Liver (tissue), 9 donors: ENCODE results near the gene ZNF547. TPM values are rescaled to one million over a fixed set of nuclear protein-coding genes. Genes with fewer than 3 reads are reported as not detected.
A peak's percentile ranks its signal among the peaks of the same experiment; 100 is the strongest.

Experiments
- DNase-seq: peaks from one replicate; pipeline ENCODE4 v3.0.0-alpha.2; 2017; ENCODE audit warnings: low spot score
- H3K27ac ChIP-seq, 2 donors: one replicate each; pipeline ENCODE4 v1.7.0; 2013; ENCODE audit warnings: inconsistent platforms in 2 of 2, low read length in 2 of 2, control low read depth in 1 of 2, low read depth in 1 of 2, mild to moderate bottlenecking in 1 of 2
- H3K27me3 ChIP-seq, 4 donors: one replicate each; pipeline versions ENCODE4 v1.6.1 to v1.7.0; 2013; ENCODE audit warnings: low read length in 3 of 4, inconsistent platforms in 1 of 4, mild to moderate bottlenecking in 1 of 4, moderate library complexity in 1 of 4; ENCODE audit not compliant: control insufficient read depth in 4 of 4, insufficient read depth in 4 of 4
- H3K36me3 ChIP-seq, 4 donors: one replicate each; pipeline versions ENCODE4 v1.6.1 to v1.7.0; 2013; ENCODE audit warnings: low read length in 3 of 4, mild to moderate bottlenecking in 3 of 4, low read depth in 1 of 4, moderate library complexity in 1 of 4; ENCODE audit not compliant: control insufficient read depth in 4 of 4, insufficient read depth in 3 of 4
- H3K4me1 ChIP-seq, 4 donors: one replicate each; pipeline versions ENCODE4 v1.6.1 to v1.7.0; 2013; ENCODE audit warnings: low read length in 3 of 4, mild to moderate bottlenecking in 3 of 4, moderate library complexity in 1 of 4; ENCODE audit not compliant: control insufficient read depth in 4 of 4, insufficient read depth in 4 of 4
- H3K4me3 ChIP-seq, 3 donors: one replicate each; pipeline versions ENCODE4 v1.6.1 to v1.7.0; 2013; ENCODE audit warnings: low read length in 3 of 3, control low read depth in 1 of 3, low read depth in 1 of 3, mild to moderate bottlenecking in 1 of 3
- H3K9ac ChIP-seq, 2 donors: one replicate each; pipeline ENCODE4 v1.7.0; 2013; ENCODE audit warnings: low read length in 2 of 2, mild to moderate bottlenecking in 2 of 2, moderate library complexity in 2 of 2, control low read depth in 1 of 2, low read depth in 1 of 2
- H3K9me3 ChIP-seq, 4 donors: one replicate each; pipeline versions ENCODE4 v1.6.1 to v1.7.0; 2013; ENCODE audit warnings: low read length in 3 of 4; ENCODE audit not compliant: control insufficient read depth in 4 of 4
- EGR1 ChIP-seq, 2 donors: IDR thresholded peaks; 2 replicates each; pipeline ENCODE4 v1.6.1; 2016 to 2018; ENCODE audit warnings: antibody characterized with exemption in 2 of 2, low read depth in 2 of 2
- FOXA1 ChIP-seq: IDR thresholded peaks from 2 replicates; pipeline ENCODE4 v1.6.1; 2016; ENCODE audit warnings: antibody characterized with exemption
- FOXA2 ChIP-seq: IDR thresholded peaks from 2 replicates; pipeline ENCODE4 v1.6.1; 2016; ENCODE audit warnings: antibody characterized with exemption
- GABPA ChIP-seq, 2 donors: IDR thresholded peaks in 1 of 2; conservative IDR thresholded peaks in 1 of 2; 2 replicates each; pipeline ENCODE4 v1.6.1; 2016; ENCODE audit warnings: antibody characterized with exemption in 2 of 2, mild to moderate bottlenecking in 1 of 2, moderate library complexity in 1 of 2
- HNF4A ChIP-seq, 2 donors: conservative IDR thresholded peaks; 2 replicates each; pipeline ENCODE4 v1.6.1; 2016; ENCODE audit warnings: antibody characterized with exemption in 2 of 2, mild to moderate bottlenecking in 2 of 2
- HNF4G ChIP-seq: IDR thresholded peaks from 2 replicates; pipeline ENCODE4 v1.6.1; 2016; ENCODE audit warnings: antibody characterized with exemption
- JUND ChIP-seq, 2 donors: IDR thresholded peaks; 2 replicates each; pipeline ENCODE4 v1.6.1; 2016; ENCODE audit warnings: antibody characterized with exemption in 2 of 2
- MAX ChIP-seq: IDR thresholded peaks from 2 replicates; pipeline ENCODE4 v1.6.1; 2016; ENCODE audit warnings: antibody characterized with exemption
- NR2F2 ChIP-seq: IDR thresholded peaks from 2 replicates; pipeline ENCODE4 v1.6.1; 2016; ENCODE audit warnings: antibody characterized with exemption
- RAD21 ChIP-seq, 2 donors: IDR thresholded peaks; 2 replicates each; pipeline ENCODE4 v1.6.1; 2016; ENCODE audit warnings: antibody characterized with exemption in 2 of 2, mild to moderate bottlenecking in 2 of 2
- REST ChIP-seq: IDR thresholded peaks from 2 replicates; pipeline ENCODE4 v1.6.1; 2016; ENCODE audit warnings: antibody characterized with exemption, mild to moderate bottlenecking
- RXRA ChIP-seq, 2 donors: IDR thresholded peaks; 2 replicates each; pipeline ENCODE4 v1.6.1; 2017 to 2018; ENCODE audit warnings: antibody characterized with exemption in 2 of 2, mild to moderate bottlenecking in 1 of 2
- SP1 ChIP-seq: IDR thresholded peaks from 2 replicates; pipeline ENCODE4 v1.6.1; 2018; ENCODE audit warnings: antibody characterized with exemption, mild to moderate bottlenecking
- TAF1 ChIP-seq: conservative IDR thresholded peaks from 2 replicates; pipeline ENCODE4 v1.6.1; 2016; ENCODE audit warnings: antibody characterized with exemption, mild to moderate bottlenecking
- YY1 ChIP-seq: IDR thresholded peaks from 2 replicates; pipeline ENCODE4 v1.6.1; 2016; ENCODE audit warnings: antibody characterized with exemption, mild to moderate bottlenecking
- ZBTB33 ChIP-seq: IDR thresholded peaks from 2 replicates; pipeline ENCODE4 v1.6.1; 2016; ENCODE audit warnings: antibody characterized with exemption
- WGBS: extraction: QIAGEN DNeasy Blood & Tissue Kit; methylation state at CpG from one replicate; pipeline ENCODE4 v1.1.7; 2013; 5-methylcytosine and 5-hydroxymethylcytosine counted together
- polyA plus RNA-seq, 2 donors: library from polyadenylated mRNA; stranded (reverse) in 1 of 2; unstranded in 1 of 2; fragments of 200-250 nt in 1 of 2; fragments of >200 nt in 1 of 2; fragmentation: Nextera tagmentation in 1 of 2; extraction: Ambion mirVana in 1 of 2; gene quantifications; one replicate each; pipeline versions ENCODE4 v1.2.1 to v1.2.3, GENCODE V29; 2013 to 2015
- total RNA-seq, 2 donors: library from RNA; depleted of rRNA; stranded (reverse); fragments of >200 nt; gene quantifications; one replicate each; pipeline ENCODE4 v1.2.3, GENCODE V29; 2014
- TF ChIP-seq, protein P1 (sequence below): fragments of 150-350 bp; IDR thresholded peaks from 2 replicates; pipeline ENCODE4 v1.5.1; 2017; ENCODE audit warnings: improper control_type of control experiment, low read depth, low read length; ENCODE audit not compliant: missing input control
- TF ChIP-seq, protein P2 (sequence below): IDR thresholded peaks from 2 replicates; pipeline ENCODE4 v1.6.1; 2016; ENCODE audit warnings: antibody characterized with exemption
- donor health status: healthy.
- donor health status: healthy.
- donor health status: healthy.
- donor health status: healthy.
- donor health status: healthy.

ZNF547 gene
- 1 to 10 TPM; 1.7 to 1.8 TPM for total RNA-seq
- polyA plus RNA-seq = under 1 TPM; 0.22 to 0.33 TPM

- Histone ChIP-seq H3K36me3 (peaks cover 2 to 7% (median 3%) of the 10 kb centered on the region in 4 donors), H3K4me3 (peak within 1 kb of the TSS; percentile 88 to 96 (median 89)), H3K9ac (peak within 1 kb of the TSS in 1 of 2 donors; percentile 64), H3K27ac (peak within 1 kb of the TSS; percentile 86 to 93), H3K9me3 (peaks cover 15 to 23% (median 20%) of the 10 kb centered on the region in 4 donors), H3K27me3 (no peaks in the 10 kb centered on the region), H3K4me1 (peaks cover 0 to 11% (median 8%) of the 10 kb centered on the region in 4 donors)
- DNase-seq = peak; percentile 99
- peak; percentile 33 to 43 for TF ChIP-seq RXRA (IDR thresholded peaks at IDR 0.05)
- no peak for TF ChIP-seq REST
- TF ChIP-seq, protein P1, sequence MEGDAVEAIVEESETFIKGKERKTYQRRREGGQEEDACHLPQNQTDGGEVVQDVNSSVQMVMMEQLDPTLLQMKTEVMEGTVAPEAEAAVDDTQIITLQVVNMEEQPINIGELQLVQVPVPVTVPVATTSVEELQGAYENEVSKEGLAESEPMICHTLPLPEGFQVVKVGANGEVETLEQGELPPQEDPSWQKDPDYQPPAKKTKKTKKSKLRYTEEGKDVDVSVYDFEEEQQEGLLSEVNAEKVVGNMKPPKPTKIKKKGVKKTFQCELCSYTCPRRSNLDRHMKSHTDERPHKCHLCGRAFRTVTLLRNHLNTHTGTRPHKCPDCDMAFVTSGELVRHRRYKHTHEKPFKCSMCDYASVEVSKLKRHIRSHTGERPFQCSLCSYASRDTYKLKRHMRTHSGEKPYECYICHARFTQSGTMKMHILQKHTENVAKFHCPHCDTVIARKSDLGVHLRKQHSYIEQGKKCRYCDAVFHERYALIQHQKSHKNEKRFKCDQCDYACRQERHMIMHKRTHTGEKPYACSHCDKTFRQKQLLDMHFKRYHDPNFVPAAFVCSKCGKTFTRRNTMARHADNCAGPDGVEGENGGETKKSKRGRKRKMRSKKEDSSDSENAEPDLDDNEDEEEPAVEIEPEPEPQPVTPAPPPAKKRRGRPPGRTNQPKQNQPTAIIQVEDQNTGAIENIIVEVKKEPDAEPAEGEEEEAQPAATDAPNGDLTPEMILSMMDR = no peak
- TF ChIP-seq, protein P2, sequence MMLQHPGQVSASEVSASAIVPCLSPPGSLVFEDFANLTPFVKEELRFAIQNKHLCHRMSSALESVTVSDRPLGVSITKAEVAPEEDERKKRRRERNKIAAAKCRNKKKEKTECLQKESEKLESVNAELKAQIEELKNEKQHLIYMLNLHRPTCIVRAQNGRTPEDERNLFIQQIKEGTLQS = no peak
- TF ChIP-seq ZBTB33 = peak; percentile 97
- TF ChIP-seq RAD21 (IDR thresholded peaks at IDR 0.05) = peak; percentile 9 to 28
- TF ChIP-seq HNF4G = no peak
- TF ChIP-seq GABPA (IDR thresholded peaks at IDR 0.05 in 1 of 2, conservative IDR thresholded peaks at IDR 0.05 in 1 of 2) = peak; percentile 95 to 99
- TF ChIP-seq FOXA2 = no peak
- TF ChIP-seq EGR1 (IDR thresholded peaks at IDR 0.05; ENCODE audit: low read depth in 2 of 2) = peak in 1 of 2 donors; percentile 86
- peak; percentile 91 for TF ChIP-seq YY1
- peak; percentile 42 for TF ChIP-seq NR2F2
- peak; percentile 97 for TF ChIP-seq MAX
- TF ChIP-seq SP1 = peak; percentile 68
- TF ChIP-seq JUND (IDR thresholded peaks at IDR 0.05) = peak in 1 of 2 donors; percentile 52
- TF ChIP-seq TAF1 = peak; percentile 50
- no peak for TF ChIP-seq FOXA1
- TF ChIP-seq HNF4A (conservative IDR thresholded peaks at IDR 0.05) = peak in 1 of 2 donors; percentile 17
- 1% methylated on average over 47 of the region's 47 CpGs for WGBS
These were observed at the start of gene ZNF547, which contains the start of gene TRAPPC2B for GRCh38 chr19:57362997-57363687. TSS of gene ZNF547 (plus strand) at chr19:57363551. CDS start at chr19:57368556, 5,005 bp downstream. TSS of gene TRAPPC2B (plus strand) at chr19:57363551. CDS start at chr19:57364834, 1,283 bp downstream.
